Activated CD8-positive, alpha-beta T cell treated with anti-CD3 and anti-CD28 coated beads for 36 hours (primary cell): ENCODE results near the gene TJP3. TPM values are rescaled to one million over a fixed set of nuclear protein-coding genes. Genes with fewer than 3 reads are reported as not detected.

ENCODE experiments used
- ATAC-seq: fragments of 200-7000 bp; cut with Tn5 transposase; one replicate; pipeline ENCODE4 v1.10.0; 2021; ENCODE audit warnings: mild to moderate bottlenecking, moderate library complexity
- CTCF ChIA-PET: fragments of 350-600 bp; sonication (Branson Sonifier 250); formaldehyde crosslinking; loops from one replicate; lab custom pipeline; 2021; ENCODE audit warnings: antibody characterized with exemption; lab: Charles Lee
- POLR2A ChIA-PET: fragments of 350-600 bp; sonication (Branson Sonifier 250); formaldehyde crosslinking; loops from one replicate; lab custom pipeline; 2021; ENCODE audit warnings: antibody characterized with exemption; lab: Charles Lee
- DNase-seq: peaks from one replicate; pipeline ENCODE4 v3.0.0-alpha.2; 2020
- H3K27ac Mint-ChIP-seq: one replicate; pipeline ENCODE4 v1.8.0; 2021; ENCODE audit warnings: mild to moderate bottlenecking, mixed read lengths
- H3K27me3 Mint-ChIP-seq: one replicate; pipeline ENCODE4 v1.8.0; 2021; ENCODE audit warnings: mixed read lengths
- H3K36me3 Mint-ChIP-seq: one replicate; pipeline ENCODE4 v1.8.0; 2021; ENCODE audit warnings: low read depth, mixed read lengths
- H3K4me1 Mint-ChIP-seq: one replicate; pipeline ENCODE4 v1.8.0; 2021; ENCODE audit warnings: low read depth, mixed read lengths
- H3K4me3 Mint-ChIP-seq: one replicate; pipeline ENCODE4 v1.8.0; 2021; ENCODE audit warnings: mild to moderate bottlenecking, moderate library complexity, mixed read lengths
- H3K9me3 Mint-ChIP-seq: one replicate; pipeline ENCODE4 v1.8.0; 2021; ENCODE audit warnings: mixed read lengths
- intact Hi-C: fragments of 100-400 bp; cut with micrococcal nuclease; formaldehyde crosslinking; loops from one replicate; pipeline ENCODE4 v1.10.0; 2022
- total RNA-seq, 2 experiments: library from RNA; stranded (reverse); gene quantifications; one replicate each; pipeline ENCODE4 v1.2.3, GENCODE V29; 2021
- TF ChIP-seq, protein P1 (sequence below): fragments of 200-600 bp; IDR thresholded peaks from one replicate; pipeline ENCODE4 v1.8.0; 2022; ENCODE audit warnings: antibody characterized with exemption, mild to moderate bottlenecking

TJP3 gene
- total RNA-seq, 2 experiments from 2014 or later, result 0.69 to 2.4 TPM

GRCh38 chr19:3770136-3770999 lies 62.2 kb downstream of the TJP3 start:
- no peak overlapping the region for H3K4me3 Mint-ChIP-seq
- POLR2A ChIA-PET, result interaction anchor here (1.4 kb wide), 1 partner anchor 15 kb away, joined by 4 read pairs; no protein-coding TSS in a partner anchor
- TF ChIP-seq, protein P1, sequence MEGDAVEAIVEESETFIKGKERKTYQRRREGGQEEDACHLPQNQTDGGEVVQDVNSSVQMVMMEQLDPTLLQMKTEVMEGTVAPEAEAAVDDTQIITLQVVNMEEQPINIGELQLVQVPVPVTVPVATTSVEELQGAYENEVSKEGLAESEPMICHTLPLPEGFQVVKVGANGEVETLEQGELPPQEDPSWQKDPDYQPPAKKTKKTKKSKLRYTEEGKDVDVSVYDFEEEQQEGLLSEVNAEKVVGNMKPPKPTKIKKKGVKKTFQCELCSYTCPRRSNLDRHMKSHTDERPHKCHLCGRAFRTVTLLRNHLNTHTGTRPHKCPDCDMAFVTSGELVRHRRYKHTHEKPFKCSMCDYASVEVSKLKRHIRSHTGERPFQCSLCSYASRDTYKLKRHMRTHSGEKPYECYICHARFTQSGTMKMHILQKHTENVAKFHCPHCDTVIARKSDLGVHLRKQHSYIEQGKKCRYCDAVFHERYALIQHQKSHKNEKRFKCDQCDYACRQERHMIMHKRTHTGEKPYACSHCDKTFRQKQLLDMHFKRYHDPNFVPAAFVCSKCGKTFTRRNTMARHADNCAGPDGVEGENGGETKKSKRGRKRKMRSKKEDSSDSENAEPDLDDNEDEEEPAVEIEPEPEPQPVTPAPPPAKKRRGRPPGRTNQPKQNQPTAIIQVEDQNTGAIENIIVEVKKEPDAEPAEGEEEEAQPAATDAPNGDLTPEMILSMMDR, result no peak
- H3K9me3 Mint-ChIP-seq, result no peaks in the 10 kb centered on the region
- intact Hi-C loops, result no loop called here
- CTCF ChIA-PET, result interaction anchor here (0.9 to 2.2 kb wide), 3 partner anchors 13 to 78 kb away, joined by 3 to 6 read pairs (median 3); no protein-coding TSS in a partner anchor
- H3K27ac Mint-ChIP-seq, result no peak overlapping the region
- no peak for DNase-seq
- peaks cover 10% of the 10 kb centered on the region for H3K36me3 Mint-ChIP-seq
- ATAC-seq, result no peak
- H3K4me1 Mint-ChIP-seq, result peaks cover 7% of the 10 kb centered on the region
- H3K27me3 Mint-ChIP-seq, result no peaks in the 10 kb centered on the region

DNA sequence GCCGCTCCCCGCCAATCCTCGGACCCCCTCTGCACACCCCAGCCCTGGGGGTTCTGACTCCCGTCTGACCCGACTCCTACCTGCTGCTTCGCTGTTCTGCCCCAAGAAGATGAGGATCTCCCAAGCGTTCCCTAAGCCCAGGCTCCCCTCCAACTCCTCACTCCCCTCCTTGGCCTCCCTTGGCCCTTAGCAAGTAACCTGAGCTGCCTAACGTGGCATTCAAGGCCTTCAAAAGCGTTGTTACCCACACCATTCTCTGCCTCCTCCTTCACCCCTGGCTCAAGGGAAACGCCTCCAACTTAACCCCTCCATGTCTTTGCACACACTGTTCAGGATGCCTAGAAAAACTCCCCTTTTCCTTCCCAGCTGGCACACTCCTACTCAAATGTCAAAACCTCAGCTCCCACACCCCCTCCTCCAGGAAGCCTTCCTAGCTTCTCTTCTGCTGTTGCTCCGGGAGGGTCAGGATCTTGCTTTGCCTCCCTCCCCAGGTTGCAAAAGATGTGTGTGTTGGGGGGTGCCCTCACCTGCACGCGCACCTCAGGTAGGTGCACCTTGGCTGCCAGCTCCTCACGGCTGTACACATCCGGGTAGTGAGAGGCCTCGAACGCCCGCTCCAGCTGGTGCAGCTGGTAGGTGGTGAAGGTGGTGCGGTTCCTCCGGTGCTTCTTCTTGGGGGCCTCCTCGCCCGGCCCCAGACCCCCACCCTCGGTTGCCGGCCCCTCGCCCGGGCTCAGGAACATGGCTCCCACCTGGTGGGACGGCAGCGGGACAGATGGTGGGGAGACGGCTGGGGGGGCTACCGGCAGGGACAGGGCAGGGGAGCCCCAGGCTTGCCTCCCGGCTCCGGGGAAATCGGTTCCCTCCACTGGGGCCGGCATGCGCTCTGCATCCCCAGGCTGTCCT lies 63.1 kb downstream of the TJP3 start:
- peaks cover 6% of the 10 kb centered on the region for H3K4me1 Mint-ChIP-seq
- TF ChIP-seq, protein P1, result no peak
- no peak for ATAC-seq
- intact Hi-C loops, result no loop called here
- no peaks in the 10 kb centered on the region for H3K27me3 Mint-ChIP-seq
- no peak for DNase-seq
- H3K4me3 Mint-ChIP-seq, result no peak overlapping the region
- CTCF ChIA-PET, result interaction anchor here (0.9 to 2.2 kb wide), 3 partner anchors 13 to 77 kb away, joined by 3 to 6 read pairs (median 3); no protein-coding TSS in a partner anchor
- no peaks in the 10 kb centered on the region for H3K9me3 Mint-ChIP-seq
- H3K36me3 Mint-ChIP-seq, result peaks cover 9% of the 10 kb centered on the region
- no peak overlapping the region for H3K27ac Mint-ChIP-seq
- POLR2A ChIA-PET, result interaction anchor here (0.7 kb wide), 1 partner anchor 47 kb away, joined by 3 read pairs; no protein-coding TSS in a partner anchor

DNA sequence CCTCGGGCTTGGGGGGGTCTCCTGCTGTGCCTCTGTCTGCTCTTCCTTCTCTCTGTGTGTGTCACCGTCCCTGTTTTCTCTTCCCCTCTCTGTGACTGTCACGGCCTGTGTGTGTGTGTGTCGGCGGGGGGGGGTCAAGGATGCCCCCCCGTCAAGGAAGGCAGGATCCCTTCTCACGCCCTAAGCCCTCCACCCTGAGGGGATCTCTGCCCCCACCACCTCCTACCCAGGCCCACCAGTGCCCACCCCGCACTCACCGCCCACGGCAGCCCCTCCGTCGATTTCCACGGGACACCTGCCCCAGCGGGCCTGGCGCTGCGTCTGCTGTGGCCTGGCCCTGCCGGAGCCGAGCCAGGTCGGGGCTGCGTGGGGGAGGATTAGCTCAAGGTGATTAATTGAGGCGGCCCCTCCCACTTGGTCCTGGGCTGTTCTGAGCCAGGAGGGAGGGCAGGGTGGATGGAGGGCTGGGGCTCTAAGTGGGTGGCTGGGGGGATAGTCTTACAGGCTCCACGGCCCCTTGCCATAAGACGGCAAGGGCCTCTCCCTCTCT lies 63.8 kb downstream of the TJP3 start, which contains the start of gene RAX2:
TSS of gene RAX2 (minus strand) at position 323 of the 550 bp plus-strand sequence. CDS start 486 bp downstream, outside the sequence.
- ATAC-seq (no peak), DNase-seq (no peak)
- TF ChIP-seq, protein P1, result no peak
- POLR2A ChIA-PET, result no interaction called here
- Mint-ChIP-seq H3K27me3 (no peaks in the 10 kb centered on the region), H3K4me3 (no peak within 1 kb of the TSS), H3K4me1 (no peaks in the 10 kb centered on the region), H3K27ac (no peak within 1 kb of the TSS), H3K9me3 (no peaks in the 10 kb centered on the region), H3K36me3 (peaks cover 5% of the 10 kb centered on the region)
- intact Hi-C loops, result no loop called here
- CTCF ChIA-PET, result interaction anchor here (2.2 kb wide), 1 partner anchor 12 kb away, joined by 6 read pairs; no protein-coding TSS in a partner anchor

DNA sequence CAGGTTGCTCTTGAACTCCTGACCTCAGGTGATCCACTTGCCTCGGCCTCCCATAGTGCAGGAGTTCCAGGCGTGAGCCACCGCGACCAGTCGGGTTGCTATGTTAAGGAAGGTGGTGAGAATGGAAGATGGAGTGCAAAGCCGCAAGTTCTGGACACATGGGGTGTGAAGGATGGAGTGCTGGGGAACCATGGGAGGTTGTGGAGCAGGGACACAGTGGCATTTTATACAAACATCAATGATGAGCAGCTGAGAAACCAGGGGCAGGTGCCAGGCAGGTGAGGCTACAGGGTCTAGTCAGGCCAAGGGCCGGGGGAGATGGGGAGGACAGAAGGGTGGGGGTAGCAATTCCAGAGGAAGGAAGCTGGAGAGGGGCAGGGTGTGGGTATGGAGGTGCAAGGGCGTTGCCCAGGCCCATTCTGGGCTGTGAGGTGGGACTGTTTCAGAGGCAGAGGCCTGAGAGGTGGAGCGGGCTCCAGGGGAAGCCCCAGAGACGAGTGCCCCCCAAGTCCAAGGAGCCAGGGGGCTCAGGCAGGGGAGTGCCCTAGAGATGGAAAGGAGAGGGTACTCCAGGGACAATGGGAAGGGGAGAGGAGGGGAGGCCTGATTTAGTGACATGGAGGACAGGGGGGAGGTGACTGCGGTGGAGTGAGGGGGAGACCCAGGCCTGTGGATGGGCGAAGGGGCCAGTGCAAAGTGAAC lies 65.8 kb downstream of the TJP3 start:
- Mint-ChIP-seq H3K4me3 (no peak overlapping the region), H3K4me1 (no peaks in the 10 kb centered on the region), H3K27me3 (no peaks in the 10 kb centered on the region), H3K9me3 (no peaks in the 10 kb centered on the region), H3K36me3 (peaks cover 6% of the 10 kb centered on the region), H3K27ac (no peak overlapping the region)
- ChIA-PET CTCF (interaction anchor here (0.6 kb wide), 1 partner anchor 27 kb away, joined by 3 read pairs; no protein-coding TSS in a partner anchor), POLR2A (interaction anchor here (1.4 kb wide), 1 partner anchor 10 kb away, joined by 5 read pairs; no protein-coding TSS in a partner anchor)
- ATAC-seq (no peak), DNase-seq (no peak)
- TF ChIP-seq, protein P1, result no peak
- intact Hi-C loops, result no loop called here
